Suppressor macrophage treated with lipopolysaccharide for 4 hours (primary cell): Measurements from ENCODE around the gene XKRX.

Experiments used
- DNase-seq: peaks from one replicate; pipeline ENCODE4 v3.0.0-alpha.2; 2020

The XKRX gene

DNA sequence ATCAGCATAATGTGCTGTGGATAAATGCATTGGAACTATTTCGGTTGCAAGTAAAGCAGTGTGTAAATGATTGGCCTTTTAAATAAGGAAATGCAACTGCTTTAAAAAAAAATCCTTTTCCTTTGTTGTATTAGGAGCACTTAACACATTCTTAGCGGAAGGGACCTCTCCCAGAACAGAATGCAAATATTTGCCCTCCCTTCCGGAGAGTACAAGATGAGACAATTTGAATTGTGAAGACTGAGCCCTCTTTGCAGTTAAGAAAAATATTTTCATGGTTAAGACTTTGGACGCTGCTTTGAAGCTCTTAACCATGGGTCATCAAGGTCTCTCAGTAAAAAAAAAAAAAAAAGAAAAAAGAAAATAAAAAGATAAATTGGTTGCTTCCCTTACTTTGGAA, 45.1 kb downstream of the XKRX start:
- no peak for DNase-seq

DNA sequence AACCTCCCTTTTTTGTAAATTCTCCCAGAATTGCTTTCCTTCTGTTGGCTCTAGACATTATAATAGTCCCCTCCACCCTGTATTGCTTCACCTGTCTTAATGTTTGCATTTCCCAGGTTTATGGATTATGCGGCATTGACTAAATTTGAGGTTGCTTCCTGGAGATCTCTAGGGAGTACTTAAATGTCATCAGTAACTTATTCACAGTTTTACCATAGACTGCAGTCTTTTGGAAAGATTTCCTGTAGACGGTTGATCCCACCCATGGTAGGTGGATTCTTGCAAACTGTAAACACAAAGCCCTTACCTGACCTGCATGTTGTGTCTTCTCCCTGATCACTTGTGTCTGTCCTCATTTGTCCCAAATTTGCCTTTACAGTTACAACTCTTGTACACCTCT, 48.3 kb downstream of the XKRX start:
- DNase-seq: no peak

DNA sequence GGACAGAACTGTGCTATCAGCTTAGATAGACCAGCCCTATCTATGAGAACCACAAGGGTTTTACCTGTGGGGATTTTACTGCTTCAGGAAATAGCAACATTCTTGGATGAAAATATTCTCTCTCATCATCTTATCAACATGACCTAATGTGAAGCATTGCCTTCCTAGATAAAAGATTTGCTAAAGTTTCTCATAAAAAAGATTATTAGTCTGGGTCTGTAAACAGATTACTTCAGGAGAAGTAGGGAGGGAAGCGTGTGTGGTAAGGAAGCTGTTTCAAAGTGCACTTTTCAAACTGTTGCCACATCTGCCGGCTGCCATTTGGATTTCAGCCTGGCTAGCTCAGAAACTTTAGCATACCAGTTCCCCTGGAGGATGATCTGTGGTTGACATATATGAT, 54.4 kb downstream of the XKRX start, which contains the start of gene NOX1:
TSS of gene NOX1 (minus strand) at position 35 of the 400 bp plus-strand sequence. CDS start 220 bp downstream, outside the sequence.
- no peak for DNase-seq

DNA sequence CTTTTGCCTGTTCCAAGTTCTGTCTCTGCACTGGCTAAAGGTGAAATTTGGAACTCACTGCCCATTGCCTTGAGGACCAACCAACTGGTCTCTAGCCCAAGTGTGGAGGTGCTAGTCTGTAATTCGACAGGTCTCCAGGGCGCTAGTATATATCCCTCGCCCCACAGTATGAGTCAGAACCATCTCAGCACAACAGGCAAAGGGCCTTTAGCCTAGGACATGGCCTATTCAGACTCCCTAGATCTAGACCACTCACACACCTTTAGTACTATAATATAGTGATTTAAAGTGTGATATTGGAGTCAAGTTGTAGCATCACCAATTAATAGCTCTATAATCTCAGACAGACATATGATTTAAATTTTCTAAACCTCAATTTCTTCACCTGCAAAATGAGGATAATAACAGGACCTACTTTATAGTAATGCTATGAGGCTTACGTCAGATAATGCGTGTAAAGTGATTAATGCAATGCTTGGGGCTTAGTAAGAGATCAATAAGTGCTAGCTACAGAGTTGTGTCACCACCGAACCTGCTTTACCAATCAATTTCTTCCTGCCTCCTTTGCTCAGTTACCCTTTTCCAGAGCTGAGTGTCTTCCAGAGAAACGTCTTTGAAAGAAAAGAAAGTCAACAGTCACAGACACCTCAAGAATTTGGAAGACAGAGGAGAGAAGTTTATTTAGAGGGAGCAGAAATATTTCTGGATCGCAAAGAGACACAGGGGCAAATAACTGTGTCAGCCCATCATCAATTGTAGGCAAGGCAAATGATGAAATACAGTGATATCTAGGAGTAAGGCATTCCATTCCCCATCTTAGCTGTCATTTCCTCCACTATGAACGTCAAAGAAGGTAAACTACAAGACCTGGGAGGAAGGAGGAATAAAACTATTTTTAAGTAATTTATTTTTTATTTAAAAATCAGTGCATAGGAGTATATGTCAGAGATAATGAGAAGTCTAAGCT, 56.8 kb downstream of the XKRX start:
- DNase-seq: no peak

DNA sequence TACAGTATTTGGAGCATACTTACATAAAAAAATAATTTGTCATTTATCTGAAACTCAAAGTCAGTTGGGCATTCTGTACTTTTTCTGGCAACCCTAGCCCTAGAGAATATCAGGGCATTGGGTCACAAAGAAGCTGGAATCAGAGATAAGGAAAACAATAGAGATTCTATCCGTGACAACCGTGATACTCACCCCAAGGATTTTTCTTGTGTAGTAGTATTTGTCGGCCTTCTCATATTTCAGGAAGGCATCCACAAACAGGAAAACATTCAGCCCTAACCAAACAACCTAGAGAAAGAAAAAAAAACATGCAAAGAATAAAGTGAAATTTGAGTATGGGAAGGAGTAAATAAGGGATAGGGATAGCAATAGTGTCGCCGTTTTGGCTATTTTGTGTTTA, 58.2 kb downstream of the XKRX start:
- no peak for DNase-seq

DNA sequence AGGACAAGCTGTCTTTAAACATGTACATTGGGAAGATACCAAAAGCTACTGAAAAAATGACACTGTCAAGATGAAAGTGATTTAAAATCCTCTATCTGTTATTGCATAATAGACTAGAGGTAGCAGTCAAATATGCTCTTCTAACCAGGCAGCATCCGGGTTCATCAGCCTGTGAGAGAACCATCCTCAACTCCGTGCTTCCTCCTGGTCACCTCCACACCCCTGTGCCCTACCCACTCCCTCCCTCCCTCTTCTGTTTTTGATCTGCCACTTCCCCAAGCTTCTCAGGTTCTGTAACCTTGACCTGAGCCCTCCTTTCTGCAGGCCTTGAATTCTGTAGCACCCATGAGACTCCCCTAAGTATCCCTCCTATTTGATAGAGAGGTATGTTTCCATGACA, 60.4 kb downstream of the XKRX start:
- no peak for DNase-seq

DNA sequence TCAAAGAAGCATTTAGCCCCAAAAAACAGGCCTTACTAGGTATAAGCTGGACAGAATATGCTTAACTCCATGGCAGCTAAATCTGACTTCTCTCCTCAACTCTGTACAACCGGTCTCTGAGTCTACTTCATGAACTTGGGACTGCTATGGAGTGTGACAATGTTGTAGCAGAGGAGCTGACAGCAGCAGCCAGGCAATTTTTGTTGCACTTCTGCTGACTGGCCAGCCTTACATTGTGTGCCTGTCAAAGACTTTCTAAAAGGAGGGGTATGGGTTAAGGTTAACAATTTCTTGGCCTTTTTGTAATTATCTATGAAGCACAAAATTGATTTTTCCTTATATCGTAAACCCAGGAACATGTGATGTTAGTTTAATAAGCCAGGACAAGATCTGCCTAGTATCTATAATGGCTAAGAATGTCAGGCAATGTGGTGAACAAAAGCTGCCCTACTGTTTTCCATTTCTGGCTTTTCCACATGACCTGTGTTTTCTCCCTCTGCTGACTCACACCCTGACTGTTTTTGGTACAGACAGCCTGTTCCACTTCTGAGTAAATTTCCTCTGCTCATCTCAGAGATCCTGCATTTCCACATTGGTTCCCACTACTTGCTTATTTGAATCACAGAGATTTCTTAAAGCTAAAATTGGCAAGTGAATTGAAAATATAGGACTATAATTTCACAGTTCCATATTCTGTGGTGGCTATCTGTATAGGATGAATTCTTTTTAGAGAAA, 63.9 kb downstream of the XKRX start:
- DNase-seq: no peak
